HepG2 (cell line): ENCODE data around the gene ZNF765. TPM values are rescaled to one million over a fixed set of nuclear protein-coding genes. Genes with fewer than 3 reads are reported as not detected.

Experiments
- ATAC-seq: fragments of 200-7000 bp; cut with Tn5 transposase; 3 replicates; pipeline ENCODE4 v1.9.1; 2020; ENCODE audit warnings: mild to moderate bottlenecking, moderate library complexity
- BruUV-seq: library from RNA; stranded (reverse); fragments of 400-500 nt; replicated peaks from 2 replicates; lab custom pipeline; 2021; lab: Mats Ljungman, UMichigan
- CTCF ChIA-PET: fragments of 300-600 bp; formaldehyde crosslinking; extraction: SDS; loops from one replicate; lab custom pipeline; 2021; ENCODE audit warnings: low total read pairs, inconsistent platforms, low intra/inter-chr PET ratio; lab: Yijun Ruan, JAX
- POLR2A ChIA-PET: fragments of 350-600 bp; sonication (Branson Sonifier 250); formaldehyde crosslinking; loops from one replicate; lab custom pipeline; 2020; ENCODE audit warnings: antibody characterized with exemption, inconsistent platforms; lab: Yijun Ruan, JAX
- DNase-seq: peaks from one replicate; pipeline ENCODE4 v3.0.0-alpha.2; 2015; ENCODE audit warnings: low spot score
- FAIRE-seq: peaks from 3 replicates; lab custom pipeline; 2011; peaks lifted over from hg19 to GRCh38; lab: Jason Lieb, UNC
- H2AFZ ChIP-seq: one replicate; pipeline ENCODE4 v1.6.1; 2011; ENCODE audit warnings: low read length, inconsistent platforms
- H3K27ac ChIP-seq: fragments of 300-600 bp; 3 replicates; pipeline ENCODE4 v1.8.0; 2011; ENCODE audit warnings: mixed run types, mild to moderate bottlenecking, mixed read lengths, low read length, inconsistent platforms; ENCODE audit not compliant: insufficient read depth; ENCODE audit errors: extremely low read length
- H3K27me3 ChIP-seq, 2 experiments: fragments of 200-600 bp in 1 of 2; 2 replicates in 1 of 2; 3 replicates in 1 of 2; pipeline versions ENCODE4 v1.6.0 to v1.8.0; 2011; ENCODE audit warnings: low read length in 2 of 2, mild to moderate bottlenecking in 2 of 2, moderate library complexity in 2 of 2, inconsistent platforms in 1 of 2; ENCODE audit not compliant: insufficient read depth in 2 of 2, control insufficient read depth in 1 of 2
- H3K36me3 ChIP-seq, 2 experiments: fragments of 200-600 bp in 1 of 2; replicated peaks in 1 of 2; 2 replicates in 1 of 2; 3 replicates in 1 of 2; pipeline versions ENCODE4 v1.5.1 to v1.8.0; 2011; ENCODE audit warnings: low read length in 2 of 2, inconsistent platforms in 1 of 2; ENCODE audit not compliant: insufficient read depth in 2 of 2, control insufficient read depth in 1 of 2
- H3K4me1 ChIP-seq: 2 replicates; pipeline ENCODE4 v1.5.1; 2012; ENCODE audit warnings: low read length, inconsistent platforms; ENCODE audit not compliant: insufficient read depth
- H3K4me2 ChIP-seq: 2 replicates; pipeline ENCODE4 v1.6.0; 2011; ENCODE audit warnings: low read depth, low read length, inconsistent platforms
- H3K4me3 ChIP-seq, 3 experiments: fragments of 200-600 bp in 1 of 3; sonication (generic), shearing (Covaris generic) in 1 of 3; replicated peaks in 1 of 3; 2 replicates each; pipeline ENCODE4 v1.5.1; 2011 to 2016; ENCODE audit warnings: low read length in 3 of 3, inconsistent platforms in 2 of 3, low read depth in 2 of 3, mild to moderate bottlenecking in 2 of 3, control low read depth in 1 of 3, mixed read lengths in 1 of 3; ENCODE audit not compliant: insufficient read depth in 1 of 3
- H3K79me2 ChIP-seq: one replicate; pipeline ENCODE4 v1.6.1; 2011; ENCODE audit warnings: low read length, inconsistent platforms; ENCODE audit not compliant: insufficient read depth
- H3K9ac ChIP-seq: 2 replicates; pipeline ENCODE4 v1.6.0; 2011; ENCODE audit warnings: mild to moderate bottlenecking, low read depth, low read length, inconsistent platforms; ENCODE audit not compliant: insufficient read depth
- H3K9me3 ChIP-seq: 2 replicates; pipeline ENCODE4 v1.5.1; 2012; ENCODE audit warnings: mild to moderate bottlenecking, low read length
- H4K20me1 ChIP-seq: 2 replicates; pipeline ENCODE4 v1.6.0; 2011; ENCODE audit warnings: inconsistent platforms, mild to moderate bottlenecking, low read length, moderate library complexity; ENCODE audit not compliant: insufficient read depth
- AGO2 ChIP-seq: fragments of 200-400 bp; formaldehyde crosslinking; optimal IDR thresholded peaks from 2 replicates; pipeline ENCODE3; 2017; ENCODE audit warnings: mild to moderate bottlenecking, low read depth, low read length, moderate library complexity
- DMAP1 ChIP-seq: IDR thresholded peaks from 2 replicates; pipeline ENCODE4 v1.6.1; 2016
- DPF2 ChIP-seq: sonication (generic); formaldehyde crosslinking; IDR thresholded peaks from 2 replicates; pipeline ENCODE4 v1.4.0; 2020; ENCODE audit warnings: mild to moderate bottlenecking, low read depth, missing genetic modification reagents, borderline replicate concordance
- GATAD1 ChIP-seq: IDR thresholded peaks from 2 replicates; pipeline ENCODE4 v1.6.1; 2016; ENCODE audit warnings: missing genetic modification reagents, missing compliant biosample characterization
- GFI1 ChIP-seq: sonication (generic); formaldehyde crosslinking; IDR thresholded peaks from 2 replicates; pipeline ENCODE4 v1.5.0; 2020; ENCODE audit warnings: missing genetic modification reagents, mild to moderate bottlenecking, borderline replicate concordance
- HBP1 ChIP-seq: IDR thresholded peaks from 2 replicates; pipeline ENCODE4 v1.6.1; 2016; ENCODE audit warnings: low read depth, control low read depth
- KLF16 ChIP-seq, 2 experiments: sonication (generic) in 1 of 2; formaldehyde crosslinking in 1 of 2; IDR thresholded peaks; 2 replicates each; pipeline versions ENCODE4 v1.6.1 to v1.8.0; 2016 to 2023; ENCODE audit warnings: missing genetic modification reagents in 2 of 2, missing compliant biosample characterization in 1 of 2
- NONO ChIP-seq, 2 experiments: fragments of 450-650 bp in 1 of 2; sonication (generic) in 1 of 2; formaldehyde crosslinking in 1 of 2; IDR thresholded peaks in 1 of 2; conservative IDR thresholded peaks in 1 of 2; 2 replicates each; pipeline versions ENCODE4 v1.6.1 to v1.8.0; 2017 to 2022; ENCODE audit warnings: mild to moderate bottlenecking in 1 of 2, missing genetic modification reagents in 1 of 2, moderate library complexity in 1 of 2
- NR2F1 ChIP-seq, 2 experiments: fragments of 450-650 bp in 1 of 2; formaldehyde crosslinking in 1 of 2; IDR thresholded peaks; 2 replicates each; pipeline versions ENCODE4 v1.5.0 to v1.6.1; 2016 to 2020; ENCODE audit warnings: mild to moderate bottlenecking in 1 of 2, missing compliant biosample characterization in 1 of 2, missing genetic modification reagents in 1 of 2, moderate library complexity in 1 of 2
- POLR2A ChIP-seq, 2 experiments: IDR thresholded peaks; 2 replicates each; pipeline ENCODE4 v1.6.1; 2011; ENCODE audit warnings: low read depth in 2 of 2, low read length in 2 of 2, mild to moderate bottlenecking in 1 of 2, moderate library complexity in 1 of 2; ENCODE audit not compliant: insufficient read depth in 1 of 2
- RBM39 ChIP-seq: fragments of 200-400 bp; formaldehyde crosslinking; IDR thresholded peaks from one replicate; pipeline ENCODE4 v1.6.1; 2018; ENCODE audit warnings: antibody characterized with exemption, mild to moderate bottlenecking, low read depth, low read length; ENCODE audit not compliant: poor library complexity, severe bottlenecking
- REPIN1 ChIP-seq: sonication (generic); formaldehyde crosslinking; IDR thresholded peaks from 2 replicates; pipeline ENCODE4 v1.8.0; 2022; ENCODE audit warnings: missing genetic modification reagents, low read depth, mild to moderate bottlenecking, borderline replicate concordance
- SP5 ChIP-seq: IDR thresholded peaks from 2 replicates; pipeline ENCODE4 v1.6.1; 2016; ENCODE audit warnings: low read depth, borderline replicate concordance
- UBTF ChIP-seq: sonication (generic); formaldehyde crosslinking; IDR thresholded peaks from 2 replicates; pipeline ENCODE4 v1.4.0; 2020; ENCODE audit warnings: mild to moderate bottlenecking, missing genetic modification reagents
- ZFP62 ChIP-seq: sonication (generic); formaldehyde crosslinking; IDR thresholded peaks from 2 replicates; pipeline ENCODE4 v1.4.0; 2020; ENCODE audit warnings: missing genetic modification reagents
- ZNF276 ChIP-seq: sonication (generic); formaldehyde crosslinking; IDR thresholded peaks from 2 replicates; pipeline ENCODE4 v1.4.0; 2020; ENCODE audit warnings: mild to moderate bottlenecking, low read depth, missing genetic modification reagents
- ZNF33B ChIP-seq: sonication (generic); formaldehyde crosslinking; IDR thresholded peaks from 2 replicates; pipeline ENCODE4 v1.5.1; 2020; ENCODE audit warnings: mild to moderate bottlenecking, missing genetic modification reagents
- ZNF772 ChIP-seq: sonication (generic); formaldehyde crosslinking; IDR thresholded peaks from 2 replicates; pipeline ENCODE4 v1.5.0; 2020; ENCODE audit warnings: mild to moderate bottlenecking, missing genetic modification reagents
- ZNF883 ChIP-seq: sonication (generic); formaldehyde crosslinking; IDR thresholded peaks from 2 replicates; pipeline ENCODE4 v1.5.1; 2020; ENCODE audit warnings: mild to moderate bottlenecking, missing genetic modification reagents; ENCODE audit errors: not compliant biosample characterization
- WGBS: methylation state at CpG from one replicate; pipeline ENCODE4 v1.1.6; 2017; ENCODE audit warnings: low lambda C conversion rate; 5-methylcytosine and 5-hydroxymethylcytosine counted together
- in situ Hi-C: cut with HindIII; loops from 2 replicates; pipeline ENCODE4 v1.10.0; 2017; ENCODE audit warnings: low pct_unique_long_range_greater_than_20kb; ENCODE audit not compliant: extremely low pct_ligation_motif_present
- intact Hi-C: fragments of 100-400 bp; cut with micrococcal nuclease; formaldehyde crosslinking; loops from one replicate; pipeline ENCODE4 v1.10.0; 2022; ENCODE audit not compliant: unreplicated experiment
- polyA plus RNA-seq, 8 experiments: library from polyadenylated mRNA; depleted of rRNA in 3 of 8; stranded (reverse) in 7 of 8; unstranded in 1 of 8; fragments of >200 nt; fragmentation: Illumina TruSeq in 4 of 8; extraction: Trizol in 4 of 8; gene quantifications; 2 replicates each; pipeline versions ENCODE4 v1.2.1 to v1.2.3, GENCODE V29; 2011 to 2016; ENCODE audit warnings: low read depth in 4 of 8, missing spikeins in 1 of 8, mixed read lengths in 1 of 8; ENCODE audit not compliant: insufficient read depth in 1 of 8
- total RNA-seq, 5 experiments: library from RNA; depleted of rRNA; stranded (reverse); fragments of >200 nt; fragmentation: Illumina TruSeq; extraction: Trizol; gene quantifications; 2 replicates each; pipeline ENCODE4 v1.2.3, GENCODE V29; 2016; ENCODE audit warnings: low read depth in 1 of 5

Gene ZNF765
- total and polyA plus RNA-seq, 2 of the 13 experiments (the other 11 are each of a cell fraction or from before 2014, with no cell fraction given), result 5.0 to 14.5 TPM

GRCh38 chr19:53432088-53432661 lies 37.2 kb downstream of the ZNF765 start:
- peak overlapping the region; percentile 91 to 96 (median 93) for H3K4me3 ChIP-seq
- H3K4me1 ChIP-seq, result peaks cover 38% of the 10 kb centered on the region
- H4K20me1 ChIP-seq, result no peaks in the 10 kb centered on the region
- WGBS, result under 1% methylated on average over 22 of the region's 30 CpGs
- TSS peak; percentile 59 for BruUV-seq
- H3K79me2 ChIP-seq, result peaks cover 42% of the 10 kb centered on the region
- H3K27ac ChIP-seq, result peak overlapping the region; percentile 81
- H2AFZ ChIP-seq, result no peak overlapping the region
- no peaks in the 10 kb centered on the region; a peak in 1 of 5 replicates for H3K27me3 ChIP-seq
- peak; percentile 48 for ATAC-seq
- in situ Hi-C loops (no loop called here), intact Hi-C loops (no loop called here)
- H3K9ac ChIP-seq, result peak overlapping the region; percentile 90
- peaks cover 4 to 8% of the 10 kb centered on the region in 2 experiments; a peak in 4 of 5 replicates for H3K36me3 ChIP-seq
- no peak for DNase-seq
- CTCF ChIA-PET, result no interaction called here
- POLR2A ChIA-PET, result interaction anchor here (1.0 to 1.4 kb wide), 4 partner anchors 72 to 187 kb away, joined by 3 to 6 read pairs (median 4); no protein-coding TSS in a partner anchor
- H3K9me3 ChIP-seq, result no peaks in the 10 kb centered on the region
- peak overlapping the region; percentile 92 for H3K4me2 ChIP-seq
- FAIRE-seq, result no peak
- TF ChIP-seq AGO2 (peak; percentile 25), KLF16 (CRISPR knock-in tag; IDR thresholded peaks at IDR 0.05) (0 out of 4 replicates have a peak, but pooled peaks of 1 of the 2 experiments have one; percentile 3), ZNF883 (no peak), GATAD1 (CRISPR knock-in tag) (0 out of 2 replicates have a peak, but pooled peaks have one; percentile 1), GFI1 (CRISPR knock-in tag) (0 out of 2 replicates have a peak, but pooled peaks have one; percentile 51), NONO (IDR thresholded peaks at IDR 0.05) (no peak), NONO (CRISPR knock-in tag; conservative IDR thresholded peaks at IDR 0.05) (no peak), ZNF276 (CRISPR knock-in tag) (no peak), ZFP62 (CRISPR knock-in tag) (no peak), NR2F1 (CRISPR knock-in tag; IDR thresholded peaks at IDR 0.05) (no peak), DPF2 (CRISPR knock-in tag) (no peak), POLR2A (IDR thresholded peaks at IDR 0.05; ENCODE audit: insufficient read depth in 1 of 2, low read depth in 2 of 2, low read length in 2 of 2) (no peak), HBP1 (no peak), REPIN1 (no peak), SP5 (CRISPR knock-in tag) (no peak), UBTF (CRISPR knock-in tag) (peak; percentile 15; the same call in 1 of the 2 replicates), ZNF33B (CRISPR knock-in tag) (no peak), DMAP1 (no peak; the same call in 1 of the 2 replicates), ZNF772 (CRISPR knock-in tag) (0 out of 2 replicates have a peak, but pooled peaks have one; percentile 29), RBM39 (peak; percentile 16)
